OCI-LY7 (cell line): ENCODE measurements around the gene DIP2C. TPM values are rescaled to one million over a fixed set of nuclear protein-coding genes. Genes with fewer than 3 reads are reported as not detected.
A peak's percentile ranks its signal among the peaks of the same experiment; 100 is the strongest.

Experiments
- BruUV-seq: library from RNA; stranded (reverse); fragments of 400-500 nt; replicated peaks from 2 replicates; lab custom pipeline; 2021; lab: Mats Ljungman, UMichigan
- CTCF ChIA-PET: fragments of 300-600 bp; sonication (Branson Sonifier 250); formaldehyde crosslinking; loops from one replicate; lab custom pipeline; 2022; ENCODE audit warnings: antibody characterized with exemption; ENCODE audit not compliant: unreplicated experiment; lab: Charles Lee
- POLR2A ChIA-PET: fragments of 300-600 bp; sonication (Branson Sonifier 250); formaldehyde crosslinking; loops from one replicate; lab custom pipeline; 2022; ENCODE audit warnings: antibody characterized with exemption; lab: Charles Lee
- DNase-seq: peaks from one replicate; pipeline ENCODE4 v3.0.0-alpha.2; 2015; ENCODE audit warnings: low spot score
- H2AFZ ChIP-seq: fragments of 200-600 bp; sonication (generic), shearing (Covaris generic); 2 replicates; pipeline ENCODE4 v1.6.1; 2014; ENCODE audit warnings: mild to moderate bottlenecking, antibody characterized with exemption, low read length, moderate library complexity
- H3K27ac ChIP-seq: fragments of 200-600 bp; sonication (generic); 2 replicates; pipeline ENCODE4 v1.5.1; 2014; ENCODE audit warnings: mixed run types, low read depth, mild to moderate bottlenecking, moderate library complexity, low read length, inconsistent platforms; ENCODE audit not compliant: poor library complexity, severe bottlenecking
- H3K36me3 ChIP-seq: fragments of 200-600 bp; sonication (generic); 2 replicates; pipeline ENCODE4 v1.6.1; 2014; ENCODE audit warnings: mild to moderate bottlenecking, antibody characterized with exemption, low read length, moderate library complexity, mixed read lengths; ENCODE audit not compliant: insufficient read depth
- H3K4me1 ChIP-seq: fragments of 200-600 bp; sonication (generic); 2 replicates; pipeline ENCODE4 v1.5.1; 2014; ENCODE audit warnings: mild to moderate bottlenecking, low read length; ENCODE audit not compliant: insufficient read depth, poor library complexity, severe bottlenecking
- H3K4me2 ChIP-seq: fragments of 200-600 bp; sonication (generic); 2 replicates; pipeline ENCODE4 v1.6.1; 2014; ENCODE audit warnings: mild to moderate bottlenecking, low read length
- H3K4me3 ChIP-seq: fragments of 200-600 bp; sonication (generic); 2 replicates; pipeline ENCODE4 v1.5.1; 2014; ENCODE audit warnings: mild to moderate bottlenecking, low read depth, low read length; ENCODE audit not compliant: poor library complexity, severe bottlenecking
- H3K79me2 ChIP-seq: fragments of 200-600 bp; sonication (generic); 2 replicates; pipeline ENCODE4 v1.6.1; 2016; ENCODE audit warnings: low read depth, mild to moderate bottlenecking, low read length, moderate library complexity, mixed read lengths; ENCODE audit not compliant: insufficient read depth
- H3K9me2 ChIP-seq: fragments of 200-600 bp; sonication (generic); 2 replicates; pipeline ENCODE4 v1.6.1; 2016; ENCODE audit warnings: mild to moderate bottlenecking, low read length, mixed read lengths; ENCODE audit not compliant: insufficient read depth
- H3K9me3 ChIP-seq: fragments of 200-600 bp; sonication (generic); 2 replicates; pipeline ENCODE4 v1.6.1; 2014; ENCODE audit warnings: mild to moderate bottlenecking, mixed run types, low read length, mixed read lengths
- H4K20me1 ChIP-seq: fragments of 200-600 bp; sonication (generic); 2 replicates; pipeline ENCODE4 v1.6.1; 2014; ENCODE audit warnings: mild to moderate bottlenecking, antibody characterized with exemption, low read length, moderate library complexity, mixed read lengths; ENCODE audit not compliant: insufficient read depth
- EZH2phosphoT487 ChIP-seq: fragments of 200-600 bp; sonication (generic); IDR thresholded peaks from 2 replicates; pipeline ENCODE4 v1.6.1; 2018; ENCODE audit warnings: low read depth, borderline replicate concordance, mild to moderate bottlenecking, mixed run types, antibody characterized with exemption, low read length, moderate library complexity, mixed read lengths
- intact Hi-C: fragments of 100-400 bp; cut with micrococcal nuclease; formaldehyde crosslinking; loops from one replicate; pipeline ENCODE4 v1.10.0; 2022; ENCODE audit not compliant: unreplicated experiment
- total RNA-seq, 2 experiments: library from RNA; depleted of rRNA in 1 of 2; stranded (reverse); fragments of >200 nt in 1 of 2; shearing (Covaris generic) in 1 of 2; gene quantifications; 2 replicates each; pipeline ENCODE4 v1.2.3, GENCODE V29; 2014 to 2022
- TF ChIP-seq, protein P1 (sequence below): fragments of 200-600 bp; sonication (generic); conservative IDR thresholded peaks from 2 replicates; pipeline ENCODE4 v1.5.1; 2014; ENCODE audit warnings: mild to moderate bottlenecking, antibody characterized with exemption, low read length, moderate library complexity, mixed read lengths

Gene DIP2C
- total RNA-seq, 2 experiments from 2014 or later: 10.9 to 29.5 TPM

DNA sequence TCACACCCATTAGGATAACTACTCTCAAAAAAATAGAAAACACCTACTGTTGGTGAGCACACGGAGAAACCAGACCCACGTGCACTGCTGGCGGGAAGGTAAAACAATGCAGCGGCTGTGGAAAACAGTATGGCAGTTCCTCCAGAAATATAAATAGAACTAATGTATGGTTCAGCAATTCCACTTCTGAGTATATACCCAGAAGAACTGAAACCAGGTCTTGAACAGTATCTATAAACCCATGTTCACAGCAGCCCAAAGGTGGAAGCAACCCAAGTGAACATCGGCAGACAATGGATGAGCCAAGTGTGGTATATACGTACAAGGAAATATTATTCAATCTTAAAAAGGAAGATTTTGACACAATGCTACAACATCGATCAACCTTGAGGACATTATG lies 389.5 kb downstream of the DIP2C start:
- Histone ChIP-seq H3K36me3 (peaks cover 20% of the 10 kb centered on the region), H3K9me3 (no peaks in the 10 kb centered on the region), H4K20me1 (no peaks in the 10 kb centered on the region), H3K79me2 (no peaks in the 10 kb centered on the region), H3K4me2 (peak overlapping the region; percentile 68), H3K4me1 (peaks cover 76% of the 10 kb centered on the region), H3K27ac (peak overlapping the region; percentile 84), H2AFZ (peak overlapping the region; percentile 51; the same call in 1 of the 2 replicates), H3K9me2 (no peaks in the 10 kb centered on the region), H3K4me3 (peak overlapping the region; percentile 33)
- POLR2A ChIA-PET: interaction anchor here (0.8 to 1.1 kb wide), 2 partner anchors 19 to 28 kb away, joined by 4 to 5 read pairs; no protein-coding TSS in a partner anchor
- intact Hi-C loops: no loop called here
- TF ChIP-seq EZH2phosphoT487: no peak
- TF ChIP-seq, protein P1, sequence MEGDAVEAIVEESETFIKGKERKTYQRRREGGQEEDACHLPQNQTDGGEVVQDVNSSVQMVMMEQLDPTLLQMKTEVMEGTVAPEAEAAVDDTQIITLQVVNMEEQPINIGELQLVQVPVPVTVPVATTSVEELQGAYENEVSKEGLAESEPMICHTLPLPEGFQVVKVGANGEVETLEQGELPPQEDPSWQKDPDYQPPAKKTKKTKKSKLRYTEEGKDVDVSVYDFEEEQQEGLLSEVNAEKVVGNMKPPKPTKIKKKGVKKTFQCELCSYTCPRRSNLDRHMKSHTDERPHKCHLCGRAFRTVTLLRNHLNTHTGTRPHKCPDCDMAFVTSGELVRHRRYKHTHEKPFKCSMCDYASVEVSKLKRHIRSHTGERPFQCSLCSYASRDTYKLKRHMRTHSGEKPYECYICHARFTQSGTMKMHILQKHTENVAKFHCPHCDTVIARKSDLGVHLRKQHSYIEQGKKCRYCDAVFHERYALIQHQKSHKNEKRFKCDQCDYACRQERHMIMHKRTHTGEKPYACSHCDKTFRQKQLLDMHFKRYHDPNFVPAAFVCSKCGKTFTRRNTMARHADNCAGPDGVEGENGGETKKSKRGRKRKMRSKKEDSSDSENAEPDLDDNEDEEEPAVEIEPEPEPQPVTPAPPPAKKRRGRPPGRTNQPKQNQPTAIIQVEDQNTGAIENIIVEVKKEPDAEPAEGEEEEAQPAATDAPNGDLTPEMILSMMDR: no peak
- CTCF ChIA-PET: no interaction called here
- DNase-seq: peak; percentile 73
- BruUV-seq: no TSS peak

DNA sequence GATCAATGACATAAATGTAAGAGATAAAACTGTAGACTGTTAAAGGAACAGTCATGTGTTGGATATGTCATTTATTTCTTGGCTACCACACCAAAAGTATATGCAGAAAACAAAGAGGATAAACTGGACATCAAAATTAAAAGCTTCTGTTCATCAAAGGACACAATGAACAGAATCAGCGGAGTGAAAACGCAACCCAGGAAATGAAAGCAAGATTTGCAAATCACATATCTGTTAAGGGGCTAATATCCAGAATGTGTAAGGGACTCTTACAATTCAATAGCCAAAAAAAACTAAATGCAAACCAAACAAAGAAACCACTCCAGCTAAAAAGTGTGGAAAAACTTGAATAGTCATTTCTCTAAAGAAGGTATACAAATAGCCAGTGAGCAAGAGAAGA lies 390.0 kb downstream of the DIP2C start:
- H3K9me2 ChIP-seq: no peaks in the 10 kb centered on the region
- peak; percentile 52 for DNase-seq
- CTCF ChIA-PET: no interaction called here
- TF ChIP-seq, protein P1: no peak
- TF ChIP-seq EZH2phosphoT487: no peak
- H4K20me1 ChIP-seq: no peaks in the 10 kb centered on the region
- intact Hi-C loops: no loop called here
- peaks cover 76% of the 10 kb centered on the region for H3K4me1 ChIP-seq
- POLR2A ChIA-PET: interaction anchor here (0.8 to 1.1 kb wide), 2 partner anchors 19 to 29 kb away, joined by 4 to 5 read pairs; no protein-coding TSS in a partner anchor
- peak overlapping the region; percentile 84 for H3K27ac ChIP-seq
- H3K4me2 ChIP-seq: peak overlapping the region; percentile 68
- no peaks in the 10 kb centered on the region for H3K79me2 ChIP-seq
- H3K9me3 ChIP-seq: no peaks in the 10 kb centered on the region
- peaks cover 20% of the 10 kb centered on the region for H3K36me3 ChIP-seq
- H3K4me3 ChIP-seq: peak overlapping the region; percentile 33
- no TSS peak for BruUV-seq
- peak overlapping the region; percentile 51; the same call in 1 of the 2 replicates for H2AFZ ChIP-seq

DNA sequence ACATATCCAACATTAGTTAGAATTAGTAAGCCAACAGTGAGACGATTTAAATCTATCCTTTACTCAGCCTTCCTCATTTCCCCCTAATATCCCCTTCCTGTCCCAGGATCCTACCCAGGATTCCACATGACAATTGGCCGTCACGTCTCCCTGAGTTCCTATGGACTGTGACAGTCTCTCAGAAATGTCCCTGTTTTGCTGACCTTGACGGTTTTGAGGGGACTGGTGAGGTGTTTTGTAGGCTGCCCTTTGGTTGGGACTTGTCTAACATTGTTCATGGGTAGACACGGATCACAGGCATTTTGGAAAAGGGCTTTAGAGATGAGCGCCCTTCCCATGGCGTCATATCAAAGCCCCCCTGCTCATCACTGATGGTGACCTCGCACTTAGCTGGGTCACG lies 391.4 kb downstream of the DIP2C start:
- Histone ChIP-seq H3K79me2 (no peaks in the 10 kb centered on the region), H3K36me3 (peaks cover 19% of the 10 kb centered on the region), H3K9me3 (no peaks in the 10 kb centered on the region), H3K4me1 (peaks cover 82% of the 10 kb centered on the region), H3K4me2 (no peak overlapping the region), H4K20me1 (no peaks in the 10 kb centered on the region), H3K9me2 (no peaks in the 10 kb centered on the region), H3K4me3 (no peak overlapping the region), H2AFZ (no peak overlapping the region), H3K27ac (no peak overlapping the region)
- no peak for TF ChIP-seq EZH2phosphoT487
- TF ChIP-seq, protein P1: no peak
- POLR2A ChIA-PET: interaction anchor here (1.1 kb wide), 1 partner anchor 8 kb away, joined by 4 read pairs; no protein-coding TSS in a partner anchor
- intact Hi-C loops: no loop called here
- no peak for DNase-seq
- no TSS peak for BruUV-seq
- CTCF ChIA-PET: no interaction called here
